HG03175 (cell line): Measurements from ENCODE around the gene OLIG1.

ENCODE experiments used
- ATAC-seq: cut with Tn5 transposase; IDR thresholded peaks from one replicate; pipeline ENCODE4 v1.9.1; 2021; ENCODE audit warnings: mild to moderate bottlenecking, moderate library complexity; ENCODE audit not compliant: unreplicated experiment

OLIG1 gene

GRCh38 chr21:33089395-33090119 is 19.6 kb downstream of the OLIG1 start:
- ATAC-seq = no peak

- ATAC-seq = no peak
These were observed 26.5 kb downstream of the OLIG1 start for GRCh38 chr21:33096426-33096825.

GRCh38 chr21:33099131-33099530 is 29.2 kb downstream of the OLIG1 start:
- no peak for ATAC-seq

GRCh38 chr21:33101300-33101911 is 31.5 kb downstream of the OLIG1 start:
- no peak for ATAC-seq

- ATAC-seq = no peak
These were observed 35.1 kb downstream of the OLIG1 start for GRCh38 chr21:33105088-33105487.

- ATAC-seq = no peak
These were observed 38.3 kb downstream of the OLIG1 start for GRCh38 chr21:33108228-33108627.

GRCh38 chr21:33109574-33110339 is 39.8 kb downstream of the OLIG1 start:
- ATAC-seq = no peak

- no peak for ATAC-seq
These were observed 40.4 kb downstream of the OLIG1 start for GRCh38 chr21:33110340-33110715.

GRCh38 chr21:33111577-33111976 is 41.6 kb downstream of the OLIG1 start:
- ATAC-seq = no peak

GRCh38 chr21:33112151-33112550 is 42.2 kb downstream of the OLIG1 start:
- no peak for ATAC-seq

- no peak for ATAC-seq
These were observed 42.7 kb downstream of the OLIG1 start for GRCh38 chr21:33112681-33113080.

GRCh38 chr21:33113131-33113530 is 43.2 kb downstream of the OLIG1 start:
- no peak for ATAC-seq

- no peak for ATAC-seq
These were observed 44.3 kb downstream of the OLIG1 start for GRCh38 chr21:33114276-33114675.

- ATAC-seq = no peak
These were observed 45.9 kb downstream of the OLIG1 start for GRCh38 chr21:33115631-33116510.

- ATAC-seq = no peak
These were observed 46.7 kb downstream of the OLIG1 start for GRCh38 chr21:33116676-33117075.

GRCh38 chr21:33117101-33117888 is 47.4 kb downstream of the OLIG1 start:
- no peak for ATAC-seq
